RWPE1 (cell line): ENCODE results near the gene C22orf39.

ENCODE experiments used
- CTCF ChIA-PET: fragments of 350-600 bp; sonication (Branson Sonifier 250); formaldehyde crosslinking; extraction: SDS; loops from one replicate; lab custom pipeline; 2021; lab: Yijun Ruan, JAX
- POLR2A ChIA-PET: fragments of 400-600 bp; formaldehyde crosslinking; extraction: SDS; loops from one replicate; lab custom pipeline; 2020; ENCODE audit warnings: antibody characterized with exemption; ENCODE audit not compliant: low non-redundant PET; lab: Yijun Ruan, JAX
- DNase-seq: peaks from one replicate; pipeline ENCODE4 v3.0.0; 2012; ENCODE audit warnings: low spot score
- H3K27ac ChIP-seq: fragments of 450-650 bp; 2 replicates; pipeline ENCODE4 v1.5.1; 2017
- CTCF ChIP-seq: fragments of 450-650 bp; conservative IDR thresholded peaks from 2 replicates; pipeline ENCODE4 v1.5.1; 2017; ENCODE audit warnings: low read depth, mild to moderate bottlenecking

C22orf39 gene

GRCh38 chr22:19469421-19469820 lies 21.9 kb upstream of the C22orf39 start:
- DNase-seq, result no peak
- CTCF ChIA-PET, result no interaction called here
- POLR2A ChIA-PET, result no interaction called here
- TF ChIP-seq CTCF, result no peak
- H3K27ac ChIP-seq, result no peak overlapping the region

GRCh38 chr22:19467912-19468311 lies 20.4 kb upstream of the C22orf39 start:
- CTCF ChIA-PET, result no interaction called here
- no peak for DNase-seq
- TF ChIP-seq CTCF, result no peak
- no peak overlapping the region for H3K27ac ChIP-seq
- POLR2A ChIA-PET, result no interaction called here

DNA sequence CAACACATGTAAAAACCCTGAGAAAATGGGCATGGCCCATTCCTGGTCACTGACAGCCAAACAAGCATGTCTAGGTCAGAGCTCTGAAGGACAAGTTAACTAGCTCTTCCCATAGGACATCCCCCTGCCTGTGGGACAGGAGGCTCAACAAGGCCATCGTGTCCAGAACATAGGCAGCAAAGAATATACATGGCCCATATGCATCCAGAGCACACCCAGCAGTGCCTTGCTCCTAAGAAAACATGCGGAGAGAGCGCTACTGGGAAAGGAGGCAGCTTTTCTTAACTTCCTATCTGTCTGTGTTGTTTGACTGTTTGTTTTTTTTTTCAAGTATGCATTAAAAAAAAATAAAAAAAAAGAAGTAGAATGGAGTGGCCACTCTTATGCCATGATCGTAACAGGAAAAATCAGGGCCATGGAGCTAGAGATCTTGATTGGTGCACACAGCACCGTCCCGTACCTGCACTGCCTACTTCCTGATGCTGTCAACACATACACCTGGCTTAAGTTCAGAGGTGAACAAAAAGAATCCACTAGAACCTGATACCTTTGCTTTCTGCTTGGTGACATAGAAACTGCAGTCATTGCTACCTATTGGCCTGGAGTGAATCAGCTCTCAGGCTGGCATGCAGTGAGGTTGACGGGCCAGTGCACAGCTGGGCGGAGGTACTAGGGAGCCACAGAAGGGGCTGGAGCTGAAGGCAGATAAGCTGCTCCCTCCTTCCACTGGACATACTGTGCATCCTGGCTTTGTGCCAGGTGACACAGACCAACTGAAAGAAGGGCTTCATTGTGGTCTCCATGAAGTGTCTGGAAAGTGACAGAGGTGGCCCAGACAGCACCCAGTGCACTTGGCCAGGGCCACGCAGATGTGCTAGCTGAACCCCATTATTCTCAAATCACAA lies 19.6 kb upstream of the C22orf39 start:
- ChIA-PET POLR2A (no interaction called here), CTCF (interaction anchor here (0.6 kb wide), 1 partner anchor 163 kb away, joined by 4 read pairs; no protein-coding TSS in a partner anchor)
- no peak for DNase-seq
- no peak for TF ChIP-seq CTCF
- H3K27ac ChIP-seq, result no peak overlapping the region

GRCh38 chr22:19466126-19466716 lies 18.7 kb upstream of the C22orf39 start:
- ChIA-PET CTCF (no interaction called here), POLR2A (no interaction called here)
- DNase-seq, result no peak
- H3K27ac ChIP-seq, result no peak overlapping the region
- TF ChIP-seq CTCF, result no peak

DNA sequence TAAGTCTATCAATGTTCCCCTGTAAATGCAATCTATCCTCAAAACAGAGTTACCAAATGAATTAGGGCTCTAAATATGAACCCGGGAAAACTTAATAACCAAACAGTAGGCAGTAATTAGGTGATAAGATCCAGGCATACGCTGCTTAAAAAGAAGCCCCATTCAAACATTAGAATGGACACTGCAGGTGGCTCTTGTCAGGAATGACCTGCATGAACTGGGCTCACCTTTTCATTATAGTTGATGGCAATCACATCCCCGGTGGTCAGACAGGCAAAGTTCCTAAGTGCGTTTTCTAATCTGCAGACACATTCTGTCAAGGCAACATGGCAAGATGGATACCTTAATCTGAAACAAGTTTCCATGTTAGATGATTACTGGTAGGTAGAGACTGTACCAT lies 17.5 kb upstream of the C22orf39 start:
- ChIA-PET POLR2A (no interaction called here), CTCF (no interaction called here)
- H3K27ac ChIP-seq, result no peak overlapping the region
- DNase-seq, result no peak
- no peak for TF ChIP-seq CTCF

- TF ChIP-seq CTCF, result no peak
- DNase-seq, result no peak
- POLR2A ChIA-PET, result no interaction called here
- CTCF ChIA-PET, result no interaction called here
- no peak overlapping the region for H3K27ac ChIP-seq
Observed at GRCh38 chr22:19464546-19464945, 17.0 kb upstream of the C22orf39 start.
